Measurements from ENCODE around the gene GDPD3.

DNA sequence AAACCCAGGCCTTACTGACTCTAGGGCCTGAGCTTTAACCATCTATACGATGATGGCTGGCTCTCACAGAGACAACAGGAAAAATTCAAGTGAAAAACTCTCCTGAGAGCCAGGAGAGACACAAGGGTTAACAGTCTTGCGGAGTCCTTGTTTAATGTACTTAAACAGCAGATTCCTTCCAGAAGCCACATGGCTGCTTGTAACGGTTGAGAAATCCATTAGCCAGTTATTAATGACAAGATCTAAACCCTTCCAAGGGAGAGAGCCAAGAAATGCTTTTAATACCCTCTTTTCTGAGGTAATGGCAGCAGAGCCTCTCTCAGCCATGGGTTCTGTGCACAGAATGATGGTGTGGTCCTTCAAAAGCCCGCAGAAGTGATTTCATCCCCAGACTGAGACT is 53.0 kb downstream of the GDPD3 start:
- no peak for TF ChIP-seq CTCF (IDR thresholded peaks at IDR 0.05)
- no peak for TF ChIP-seq POLR2A (IDR thresholded peaks at IDR 0.05)
